SKM-1 (cell line): Measurements from ENCODE around the gene FOXC2.

Experiments
- DNase-seq: peaks from one replicate; lab custom pipeline; 2025; ENCODE audit not compliant: unreplicated experiment; lab: John Stamatoyannopoulos, UW

Gene FOXC2

GRCh38 chr16:86555704-86556075, 10.9 kb upstream of the FOXC2 start:
- no peak for DNase-seq

DNA sequence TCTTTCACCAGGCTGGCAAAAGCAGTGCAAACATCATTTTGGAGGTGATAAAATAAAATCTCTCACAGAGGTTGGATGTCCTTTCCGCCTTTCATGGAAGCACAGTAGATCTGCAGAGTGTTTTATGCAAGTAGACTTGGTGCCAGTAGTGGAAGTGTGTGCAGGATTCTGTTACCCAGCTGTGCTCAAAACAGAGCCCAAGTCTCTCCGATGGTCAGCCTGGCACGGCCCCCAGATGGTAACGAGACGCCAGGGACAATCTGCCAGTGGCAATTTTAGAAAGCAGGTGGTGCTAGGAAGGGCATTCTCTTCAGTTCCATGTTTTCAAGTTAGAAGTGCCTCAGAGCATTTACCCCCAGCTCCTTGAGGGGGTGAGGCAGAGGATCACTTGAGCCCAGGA, 10.1 kb upstream of the FOXC2 start:
- DNase-seq: no peak

DNA sequence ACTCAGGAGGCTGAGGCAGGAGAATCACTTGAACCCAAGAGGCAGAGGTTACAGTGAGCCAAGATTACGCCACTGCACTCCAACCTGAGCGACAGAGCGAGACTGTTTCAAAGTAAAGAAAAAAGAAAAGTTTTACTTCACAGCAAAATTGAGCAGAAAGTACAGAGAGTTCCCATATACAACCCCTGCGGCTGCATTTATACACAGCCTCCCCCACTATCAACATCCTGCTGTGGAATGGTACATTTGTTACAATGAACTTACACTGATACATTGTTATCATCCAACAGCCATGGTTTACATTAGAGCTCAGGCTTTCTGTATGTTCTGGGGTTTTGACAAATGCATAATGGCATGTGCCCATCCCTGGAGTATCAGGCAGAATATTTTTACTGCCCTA, 9.0 kb upstream of the FOXC2 start:
- DNase-seq: no peak

GRCh38 chr16:86558355-86559193, 8.1 kb upstream of the FOXC2 start:
- DNase-seq: no peak

DNA sequence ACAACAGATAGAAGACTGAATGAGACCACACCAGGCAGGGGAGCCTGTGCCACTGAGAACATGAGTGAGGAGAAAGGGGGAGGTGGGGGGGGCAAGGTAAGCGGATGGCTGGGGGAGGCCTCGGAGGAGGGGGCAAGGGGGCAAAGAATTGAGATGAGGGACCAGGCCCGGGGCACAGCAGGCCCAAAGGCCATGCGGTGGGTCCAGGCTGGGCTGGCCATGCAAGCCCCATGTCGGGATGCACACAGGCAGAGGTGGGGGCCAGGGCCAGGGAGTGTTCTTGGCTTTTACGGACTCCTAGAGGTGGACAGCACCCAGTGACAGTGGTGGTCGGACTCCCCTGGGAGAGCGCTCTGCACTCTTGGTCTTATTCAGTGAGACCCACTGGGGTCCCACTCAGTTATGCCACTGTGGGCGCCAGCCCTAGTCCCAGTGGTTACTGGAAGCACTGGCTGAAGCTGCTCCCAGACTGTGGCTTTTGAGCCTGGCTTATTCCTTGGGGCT, 6.8 kb upstream of the FOXC2 start:
- DNase-seq: no peak

DNA sequence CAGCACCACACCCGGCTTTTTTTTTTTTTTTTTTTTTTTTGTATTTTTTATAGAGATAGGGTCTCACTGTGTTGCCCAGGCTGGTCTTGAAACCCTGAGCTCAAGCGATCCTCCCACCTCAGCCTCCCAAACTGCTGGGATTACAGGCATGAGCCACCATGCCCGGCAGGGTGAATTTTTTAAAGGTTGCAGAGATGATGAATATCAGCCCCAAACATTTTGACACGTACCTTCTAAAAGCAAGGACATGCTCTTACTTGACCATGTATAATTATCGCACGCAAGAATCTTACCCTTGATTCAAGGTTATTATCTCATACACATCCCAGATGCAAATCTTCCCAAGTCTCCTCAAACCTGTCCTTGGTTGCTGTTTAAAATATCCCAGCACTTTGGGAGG, 4.3 kb upstream of the FOXC2 start:
- no peak for DNase-seq

DNA sequence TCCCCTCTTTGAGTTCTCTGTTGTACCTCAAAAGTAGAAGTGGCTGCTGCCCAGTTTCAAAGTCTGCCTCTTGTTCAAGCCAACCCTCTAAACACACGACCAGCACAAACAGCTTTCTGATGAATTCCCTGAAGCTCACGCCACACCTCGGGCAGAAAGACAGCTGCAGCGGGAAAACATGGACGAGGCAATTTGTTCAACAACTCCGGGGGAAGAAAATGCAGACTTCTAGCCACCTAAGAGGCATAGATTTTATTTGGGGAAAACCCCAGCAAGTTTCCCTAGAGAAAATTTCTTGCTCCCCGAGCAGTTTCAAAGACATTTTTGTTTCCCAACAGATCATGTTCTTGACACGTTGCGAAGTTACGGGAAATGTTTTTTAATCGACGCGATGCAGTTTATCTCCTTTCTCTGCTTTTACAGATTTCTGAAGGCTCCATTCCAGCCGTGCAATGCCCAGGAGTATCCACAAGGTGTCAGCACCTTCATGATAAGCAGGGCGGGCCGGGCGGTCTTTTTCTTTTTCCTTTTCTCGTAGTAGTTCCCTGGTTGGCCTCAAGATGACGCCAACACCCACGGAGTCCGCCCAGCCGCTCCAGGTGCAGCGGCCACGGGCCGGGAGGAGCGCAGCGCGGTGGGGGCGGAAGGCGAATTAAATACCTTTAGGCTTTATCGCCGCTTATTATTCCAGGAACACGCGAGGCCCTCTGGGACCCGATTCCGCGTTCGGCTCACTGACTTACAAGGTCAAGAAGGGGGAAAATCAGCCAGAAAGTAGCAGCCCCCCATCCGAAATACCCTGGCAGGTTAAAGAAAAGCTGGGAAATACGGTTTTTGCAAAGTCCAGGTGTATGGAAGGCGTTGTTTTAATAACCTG, 2.9 kb upstream of the FOXC2 start:
- DNase-seq: peak; percentile 64

- no peak for DNase-seq
Measured at GRCh38 chr16:86565181-86565631, 1.4 kb upstream of the FOXC2 start.

DNA sequence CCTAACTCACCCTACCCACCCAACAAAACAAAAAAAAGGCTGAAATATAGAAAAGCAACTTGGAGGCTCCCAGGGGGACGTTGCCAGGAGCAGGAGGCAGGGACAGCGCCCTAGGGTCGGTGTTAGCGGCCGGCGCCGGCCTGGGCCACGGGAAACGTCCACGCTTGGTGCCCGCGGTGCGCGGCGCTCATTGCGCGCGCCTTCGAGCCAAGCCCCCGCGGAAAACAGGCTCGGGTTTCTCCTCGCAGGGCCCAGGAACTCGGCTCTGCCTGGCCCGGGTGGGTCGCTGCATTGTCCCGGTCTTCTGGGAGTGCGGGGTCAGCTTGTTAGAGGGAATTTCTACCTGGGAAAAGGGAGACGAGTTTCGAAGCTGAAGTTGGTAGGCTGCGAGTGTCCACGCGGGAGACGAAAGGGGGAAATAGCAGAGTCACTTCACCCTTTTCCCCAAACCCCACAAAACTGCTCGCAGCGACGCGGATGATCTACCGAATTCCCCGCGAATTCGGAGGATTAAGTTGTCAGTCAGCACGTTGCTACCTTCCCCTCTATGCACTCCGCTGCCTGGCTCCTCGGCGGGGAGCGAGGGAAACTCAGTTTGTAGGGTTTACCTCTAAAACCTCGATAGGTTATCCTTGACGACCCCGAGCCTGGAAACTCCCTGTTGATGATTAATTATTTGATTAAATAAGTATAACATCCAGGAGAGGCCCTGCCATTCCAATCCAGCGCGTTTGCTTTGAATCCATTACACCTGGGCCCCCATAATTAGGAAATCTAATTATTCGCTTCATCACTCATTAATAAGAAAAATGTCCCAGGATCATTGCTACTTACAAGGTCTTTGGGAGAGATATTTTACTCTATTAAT, 751 bp upstream of the FOXC2 start:
- no peak for DNase-seq

GRCh38 chr16:86566966-86567700, 504 bp downstream of the FOXC2 start:
- no peak for DNase-seq

GRCh38 chr16:86567701-86568581, 1.3 kb downstream of the FOXC2 start:
- no peak for DNase-seq

DNA sequence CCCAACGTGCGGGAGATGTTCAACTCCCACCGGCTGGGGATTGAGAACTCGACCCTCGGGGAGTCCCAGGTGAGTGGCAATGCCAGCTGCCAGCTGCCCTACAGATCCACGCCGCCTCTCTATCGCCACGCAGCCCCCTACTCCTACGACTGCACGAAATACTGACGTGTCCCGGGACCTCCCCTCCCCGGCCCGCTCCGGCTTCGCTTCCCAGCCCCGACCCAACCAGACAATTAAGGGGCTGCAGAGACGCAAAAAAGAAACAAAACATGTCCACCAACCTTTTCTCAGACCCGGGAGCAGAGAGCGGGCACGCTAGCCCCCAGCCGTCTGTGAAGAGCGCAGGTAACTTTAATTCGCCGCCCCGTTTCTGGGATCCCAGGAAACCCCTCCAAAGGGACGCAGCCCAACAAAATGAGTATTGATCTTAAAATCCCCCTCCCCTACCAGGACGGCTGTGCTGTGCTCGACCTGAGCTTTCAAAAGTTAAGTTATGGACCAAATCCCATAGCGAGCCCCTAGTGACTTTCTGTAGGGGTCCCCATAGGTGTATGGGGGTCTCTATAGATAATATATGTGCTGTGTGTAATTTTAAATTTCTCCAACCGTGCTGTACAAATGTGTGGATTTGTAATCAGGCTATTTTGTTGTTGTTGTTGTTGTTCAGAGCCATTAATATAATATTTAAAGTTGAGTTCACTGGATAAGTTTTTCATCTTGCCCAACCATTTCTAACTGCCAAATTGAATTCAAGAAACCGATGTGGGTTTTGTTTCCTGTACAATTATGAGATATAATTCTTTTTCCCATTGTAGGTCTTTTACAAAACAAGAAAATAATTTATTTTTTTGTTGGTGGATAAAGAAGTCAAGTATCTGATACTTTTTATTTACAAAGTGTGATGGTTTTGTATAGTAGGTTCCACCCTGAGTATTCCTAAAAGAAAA, 2.3 kb downstream of the FOXC2 start:
- no peak for DNase-seq

GRCh38 chr16:86569701-86570447, 3.2 kb downstream of the FOXC2 start:
- DNase-seq: no peak

GRCh38 chr16:86570558-86571529, 4.2 kb downstream of the FOXC2 start:
- no peak for DNase-seq

DNA sequence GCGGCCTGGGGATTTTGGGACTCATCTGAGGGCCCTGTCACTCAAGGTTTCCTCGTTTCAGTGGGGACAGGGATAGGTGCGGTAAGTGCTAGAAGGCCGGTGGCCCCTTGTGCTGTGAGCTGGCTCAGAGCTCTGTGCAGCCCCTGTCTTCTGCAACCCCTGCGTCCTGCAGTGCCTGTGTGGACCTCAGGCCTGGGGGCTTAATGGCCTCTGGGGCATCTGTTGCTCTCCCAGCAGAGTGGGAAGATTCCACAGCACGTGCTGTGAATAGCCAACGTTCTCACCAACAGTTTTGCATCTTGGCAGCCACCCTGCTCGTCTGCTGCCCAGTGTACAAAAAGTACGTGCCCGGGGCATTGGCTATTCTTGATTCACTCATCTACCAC, 4.9 kb downstream of the FOXC2 start:
- no peak for DNase-seq

DNA sequence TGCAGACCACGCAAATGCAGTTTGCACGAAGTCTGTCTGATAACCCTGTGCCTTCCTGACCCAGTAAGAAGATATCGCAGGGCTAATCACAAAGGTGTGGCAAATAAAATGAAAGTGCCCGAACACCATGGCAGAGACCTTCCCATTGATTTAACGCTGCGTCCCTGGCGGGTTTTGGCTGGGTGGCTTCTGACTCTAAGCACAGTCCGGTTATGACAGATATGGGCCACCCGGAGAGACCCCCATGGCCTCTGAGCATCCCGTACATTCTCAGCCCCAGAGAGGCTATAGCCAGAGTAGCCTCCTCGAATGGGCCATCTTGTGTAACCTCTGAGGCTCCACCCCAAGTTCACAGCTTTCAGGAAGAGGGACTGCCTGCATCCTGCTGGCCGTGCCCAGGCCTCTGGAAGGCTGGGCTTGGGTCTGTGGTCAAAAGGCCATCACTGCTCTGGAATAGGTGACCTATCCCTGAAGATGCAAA, 5.5 kb downstream of the FOXC2 start:
- no peak for DNase-seq
